OCI-LY3 (cell line): Measurements from ENCODE around the gene ATP8B3.

Experiments
- EZH2phosphoT487 ChIP-seq: fragments of 200-600 bp; shearing (Covaris generic); IDR thresholded peaks from 2 replicates; pipeline ENCODE4 v1.6.1; 2018; ENCODE audit warnings: antibody characterized with exemption, mixed run types, low read depth
- TF ChIP-seq, protein P1 (sequence below): fragments of 200-600, 300-600 bp; sonication (generic); IDR thresholded peaks from 2 replicates; pipeline ENCODE4 v1.5.1; 2014; ENCODE audit warnings: antibody characterized with exemption, low read length, low read depth

DNA sequence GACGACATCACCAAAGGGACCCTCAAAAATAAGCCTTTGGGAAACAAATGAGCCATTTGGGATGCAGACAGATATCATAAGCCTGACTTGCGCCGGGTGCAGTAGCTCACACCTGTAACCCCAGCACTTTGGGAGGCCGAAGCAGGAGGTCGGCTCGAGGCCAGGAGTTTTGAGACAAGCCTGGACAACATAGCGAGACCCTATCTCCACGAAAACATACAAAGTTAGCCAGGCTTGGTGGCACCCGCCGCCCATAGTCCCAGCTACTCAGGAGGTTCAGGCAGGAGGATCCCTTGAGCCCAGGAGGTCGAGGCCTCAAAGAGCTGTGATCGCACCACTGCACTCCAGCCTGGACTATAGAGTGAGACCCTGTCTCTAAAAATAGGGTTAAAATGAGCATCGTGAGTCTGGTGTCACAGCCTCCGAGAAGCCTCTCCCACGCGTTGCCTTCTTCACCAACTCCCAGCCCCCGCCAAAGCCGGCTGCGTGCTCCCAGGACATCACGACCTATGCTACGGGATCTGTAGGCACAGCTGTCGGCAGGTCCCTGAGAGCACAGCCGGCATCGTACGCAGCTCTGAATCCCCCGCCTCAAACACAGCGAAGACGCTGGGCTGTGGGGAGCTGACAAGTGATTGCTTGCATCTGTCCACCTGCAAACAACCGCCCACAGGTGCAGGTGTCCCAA is 34.6 kb upstream of the ATP8B3 start:
- no peak for TF ChIP-seq EZH2phosphoT487
- TF ChIP-seq, protein P1, sequence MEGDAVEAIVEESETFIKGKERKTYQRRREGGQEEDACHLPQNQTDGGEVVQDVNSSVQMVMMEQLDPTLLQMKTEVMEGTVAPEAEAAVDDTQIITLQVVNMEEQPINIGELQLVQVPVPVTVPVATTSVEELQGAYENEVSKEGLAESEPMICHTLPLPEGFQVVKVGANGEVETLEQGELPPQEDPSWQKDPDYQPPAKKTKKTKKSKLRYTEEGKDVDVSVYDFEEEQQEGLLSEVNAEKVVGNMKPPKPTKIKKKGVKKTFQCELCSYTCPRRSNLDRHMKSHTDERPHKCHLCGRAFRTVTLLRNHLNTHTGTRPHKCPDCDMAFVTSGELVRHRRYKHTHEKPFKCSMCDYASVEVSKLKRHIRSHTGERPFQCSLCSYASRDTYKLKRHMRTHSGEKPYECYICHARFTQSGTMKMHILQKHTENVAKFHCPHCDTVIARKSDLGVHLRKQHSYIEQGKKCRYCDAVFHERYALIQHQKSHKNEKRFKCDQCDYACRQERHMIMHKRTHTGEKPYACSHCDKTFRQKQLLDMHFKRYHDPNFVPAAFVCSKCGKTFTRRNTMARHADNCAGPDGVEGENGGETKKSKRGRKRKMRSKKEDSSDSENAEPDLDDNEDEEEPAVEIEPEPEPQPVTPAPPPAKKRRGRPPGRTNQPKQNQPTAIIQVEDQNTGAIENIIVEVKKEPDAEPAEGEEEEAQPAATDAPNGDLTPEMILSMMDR = no peak
